Cardiac muscle cell (in vitro differentiated cells and primary cell): Measurements from ENCODE around the gene MAP1S. TPM values are rescaled to one million over a fixed set of nuclear protein-coding genes. Genes with fewer than 3 reads are reported as not detected.

Experiments
- DNase-seq, 2 donors: peaks; one replicate each; pipeline versions ENCODE4 v3.0.0 to v3.0.0-alpha.2; 2010 to 2017; ENCODE audit warnings: low read depth in 1 of 2, low spot score in 1 of 2
- H3K27ac ChIP-seq: fragments of 200-600 bp; sonication (generic); 2 replicates; pipeline ENCODE4 v1.5.1; 2016
- H3K27me3 ChIP-seq: fragments of 200-600 bp; sonication (generic); 2 replicates; pipeline ENCODE4 v1.6.0; 2016; ENCODE audit warnings: control low read depth
- H3K36me3 ChIP-seq: fragments of 200-600 bp; sonication (generic); 2 replicates; pipeline ENCODE4 v1.5.1; 2016; ENCODE audit warnings: control low read depth
- H3K4me1 ChIP-seq: fragments of 200-600 bp; sonication (generic); 2 replicates; pipeline ENCODE4 v1.8.1; 2017; ENCODE audit warnings: low read depth, mild to moderate bottlenecking, mixed run types
- H3K4me3 ChIP-seq: fragments of 200-600 bp; sonication (generic); 2 replicates; pipeline ENCODE4 v1.5.1; 2016; ENCODE audit warnings: mild to moderate bottlenecking
- H3K9me3 ChIP-seq: fragments of 200-600 bp; sonication (generic); 2 replicates; pipeline ENCODE4 v1.5.1; 2017; ENCODE audit warnings: low read depth, mild to moderate bottlenecking, control low read depth
- polyA plus RNA-seq: library from polyadenylated mRNA; unstranded; fragments of >200 nt; fragmentation: Nextera tagmentation; extraction: Ambion mirVana; gene quantifications from 2 replicates; pipeline ENCODE4 v1.2.1, GENCODE V29; 2016
- total RNA-seq: library from RNA; depleted of rRNA; stranded (reverse); fragments of >200 nt; gene quantifications from 2 replicates; pipeline ENCODE4 v1.2.3, GENCODE V29; 2016
- TF ChIP-seq, protein P1 (sequence below): IDR thresholded peaks from 2 replicates; pipeline ENCODE4 v1.5.1; 2012; ENCODE audit warnings: low read depth, mild to moderate bottlenecking, low read length

MAP1S gene
- total and polyA plus RNA-seq, 2 experiments from 2014 or later = 60.4 to 61.7 TPM

DNA sequence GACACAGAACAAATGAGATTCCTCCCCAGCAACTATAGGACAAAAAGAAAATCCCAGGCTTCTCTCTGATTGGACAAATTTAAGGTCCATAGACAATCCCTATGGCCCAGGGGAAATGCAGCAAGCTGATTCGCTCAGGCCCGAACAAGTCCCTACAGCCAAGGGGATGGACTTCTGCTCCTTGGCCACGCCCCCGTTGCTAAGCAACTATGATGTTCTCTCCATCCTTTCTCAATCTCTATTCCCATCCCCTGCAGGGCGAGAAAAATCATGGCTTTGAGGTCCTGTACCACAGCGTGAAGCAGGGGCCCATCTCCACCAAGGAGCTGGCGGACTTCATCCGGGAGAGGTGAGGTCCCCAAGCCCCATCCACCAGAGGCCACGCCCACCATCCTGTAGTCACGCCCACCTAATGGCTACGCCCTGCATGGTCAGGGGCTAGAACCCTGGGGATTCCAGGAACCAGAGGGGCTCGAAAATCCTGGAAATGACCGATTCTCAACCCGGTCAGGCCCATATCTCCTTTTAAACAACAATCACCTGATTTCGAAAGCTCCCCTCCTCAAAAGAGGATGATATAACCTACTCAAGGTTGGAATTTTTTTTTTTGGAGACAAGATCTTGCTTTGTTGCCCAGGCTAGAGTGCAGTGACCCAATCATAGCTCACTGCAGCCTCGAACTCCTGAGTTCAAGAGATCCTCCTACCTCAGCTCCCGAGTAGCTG lies 43.4 kb downstream of the MAP1S start:
- H3K9me3 ChIP-seq = no peaks in the 10 kb centered on the region
- H3K4me3 ChIP-seq = no peak overlapping the region
- peak; percentile 60 to 78 for DNase-seq
- no peaks in the 10 kb centered on the region for H3K27me3 ChIP-seq
- H3K27ac ChIP-seq = no peak overlapping the region
- TF ChIP-seq, protein P1, sequence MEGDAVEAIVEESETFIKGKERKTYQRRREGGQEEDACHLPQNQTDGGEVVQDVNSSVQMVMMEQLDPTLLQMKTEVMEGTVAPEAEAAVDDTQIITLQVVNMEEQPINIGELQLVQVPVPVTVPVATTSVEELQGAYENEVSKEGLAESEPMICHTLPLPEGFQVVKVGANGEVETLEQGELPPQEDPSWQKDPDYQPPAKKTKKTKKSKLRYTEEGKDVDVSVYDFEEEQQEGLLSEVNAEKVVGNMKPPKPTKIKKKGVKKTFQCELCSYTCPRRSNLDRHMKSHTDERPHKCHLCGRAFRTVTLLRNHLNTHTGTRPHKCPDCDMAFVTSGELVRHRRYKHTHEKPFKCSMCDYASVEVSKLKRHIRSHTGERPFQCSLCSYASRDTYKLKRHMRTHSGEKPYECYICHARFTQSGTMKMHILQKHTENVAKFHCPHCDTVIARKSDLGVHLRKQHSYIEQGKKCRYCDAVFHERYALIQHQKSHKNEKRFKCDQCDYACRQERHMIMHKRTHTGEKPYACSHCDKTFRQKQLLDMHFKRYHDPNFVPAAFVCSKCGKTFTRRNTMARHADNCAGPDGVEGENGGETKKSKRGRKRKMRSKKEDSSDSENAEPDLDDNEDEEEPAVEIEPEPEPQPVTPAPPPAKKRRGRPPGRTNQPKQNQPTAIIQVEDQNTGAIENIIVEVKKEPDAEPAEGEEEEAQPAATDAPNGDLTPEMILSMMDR = no peak
- no peaks in the 10 kb centered on the region for H3K4me1 ChIP-seq
- H3K36me3 ChIP-seq = no peaks in the 10 kb centered on the region

DNA sequence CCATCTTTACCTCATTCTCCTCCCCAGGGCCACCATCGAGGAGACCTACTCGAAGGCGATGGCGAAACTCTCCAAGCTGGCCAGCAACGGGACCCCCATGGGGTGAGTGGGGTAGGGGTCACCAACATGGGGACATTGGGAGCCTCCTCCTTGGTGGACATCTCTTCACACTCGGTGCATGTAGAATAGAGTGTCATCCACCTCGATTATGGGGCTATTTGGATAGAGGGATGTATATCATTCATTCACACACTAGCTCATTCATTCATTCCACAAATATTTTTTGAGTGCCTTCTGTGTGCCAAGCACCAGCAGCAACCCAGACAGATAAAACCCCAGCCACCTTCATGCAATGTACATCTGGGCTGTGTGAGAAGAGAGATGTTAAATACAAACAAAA lies 45.1 kb downstream of the MAP1S start:
- no peak for DNase-seq
- no peaks in the 10 kb centered on the region for H3K9me3 ChIP-seq
- H3K4me1 ChIP-seq = no peaks in the 10 kb centered on the region
- no peak overlapping the region for H3K4me3 ChIP-seq
- no peaks in the 10 kb centered on the region for H3K27me3 ChIP-seq
- H3K36me3 ChIP-seq = no peaks in the 10 kb centered on the region
- H3K27ac ChIP-seq = no peak overlapping the region
- TF ChIP-seq, protein P1 = no peak

DNA sequence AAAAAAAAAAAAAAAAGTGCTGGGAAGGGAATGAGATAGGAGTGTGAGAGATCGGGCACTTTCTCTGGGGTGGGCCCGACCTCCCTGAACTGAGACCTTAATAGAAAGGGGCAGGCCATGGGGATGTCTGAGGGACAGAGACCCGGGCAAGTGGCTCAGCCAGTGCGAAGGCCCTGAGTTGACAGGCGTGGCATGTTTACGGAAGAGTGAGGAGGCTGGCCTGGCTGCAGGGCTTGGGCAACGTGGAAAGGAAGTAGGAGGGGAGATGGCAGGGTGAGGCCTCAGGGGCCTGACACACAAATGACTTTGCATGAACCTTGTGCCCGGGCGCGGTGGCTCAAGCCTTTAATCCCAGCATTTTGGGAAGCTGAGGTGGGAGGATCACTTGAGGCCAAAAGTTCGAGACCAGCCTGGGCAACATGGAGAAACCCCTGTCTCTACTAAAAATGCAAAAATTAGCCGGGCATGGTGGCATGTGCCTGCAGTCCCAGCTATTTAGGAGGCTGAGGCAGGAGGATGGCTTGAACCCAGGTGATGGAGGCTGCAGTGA lies 45.9 kb downstream of the MAP1S start:
- H3K36me3 ChIP-seq = no peaks in the 10 kb centered on the region

DNA sequence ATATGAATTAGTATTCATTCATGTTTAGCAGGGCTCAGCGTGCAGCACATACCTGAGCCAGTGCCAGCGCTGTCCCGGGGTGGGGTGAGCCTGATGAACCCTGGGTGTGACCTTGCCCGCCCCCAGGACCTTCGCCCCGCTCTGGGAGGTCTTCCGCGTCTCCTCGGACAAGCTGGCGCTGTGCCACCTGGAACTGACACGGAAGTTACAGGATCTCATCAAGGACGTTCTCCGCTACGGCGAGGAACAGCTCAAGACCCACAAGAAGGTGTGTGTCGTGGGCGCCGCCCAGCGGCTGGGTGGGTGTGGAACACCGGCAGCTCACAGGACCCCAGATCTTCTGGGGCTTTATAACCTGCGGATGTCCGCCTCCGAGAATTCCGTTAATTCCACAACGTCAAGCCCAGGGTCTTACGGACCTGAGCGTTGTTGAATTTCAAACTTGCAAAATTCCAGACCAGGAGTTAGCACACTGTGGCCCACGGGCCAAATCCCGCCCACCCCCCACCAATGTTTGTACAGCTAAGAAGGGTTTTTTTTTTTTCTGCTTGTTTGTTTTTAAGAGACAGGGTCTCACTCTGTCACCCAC lies 47.4 kb downstream of the MAP1S start:
- Histone ChIP-seq H3K27ac (no peak overlapping the region), H3K9me3 (no peaks in the 10 kb centered on the region), H3K27me3 (no peaks in the 10 kb centered on the region), H3K36me3 (no peaks in the 10 kb centered on the region), H3K4me1 (no peaks in the 10 kb centered on the region), H3K4me3 (no peak overlapping the region)
- TF ChIP-seq, protein P1 = peak; percentile 98
- peak; percentile 88 to 92 for DNase-seq

More for the DNA sequence above, 45.9 kb downstream of the MAP1S start:
- Histone ChIP-seq H3K4me1 (no peaks in the 10 kb centered on the region), H3K9me3 (no peaks in the 10 kb centered on the region), H3K27me3 (no peaks in the 10 kb centered on the region), H3K4me3 (no peak overlapping the region), H3K27ac (no peak overlapping the region)
- TF ChIP-seq, protein P1 = no peak
- DNase-seq = no peak

DNA sequence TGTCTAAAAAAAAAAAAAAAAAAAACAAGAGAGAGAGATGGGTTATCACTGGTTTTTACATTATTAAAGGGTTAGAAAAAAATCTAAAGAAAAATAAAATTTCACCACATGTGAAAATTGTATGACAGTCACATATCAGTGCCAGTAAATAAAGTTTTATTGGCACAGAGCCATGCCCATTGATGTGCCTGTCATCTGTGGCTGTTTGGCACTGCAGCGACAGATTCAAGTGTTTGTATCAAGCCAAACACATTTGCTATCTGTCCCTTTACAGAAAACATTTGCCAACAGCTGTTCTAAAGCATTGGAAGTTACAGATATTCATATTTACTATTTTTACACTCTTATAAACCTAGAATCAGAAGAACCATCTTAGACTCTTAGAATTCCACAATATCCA lies 48.3 kb downstream of the MAP1S start:
- no peaks in the 10 kb centered on the region for H3K9me3 ChIP-seq
- TF ChIP-seq, protein P1 = no peak
- DNase-seq = no peak
- no peak overlapping the region for H3K4me3 ChIP-seq
- no peak overlapping the region for H3K27ac ChIP-seq
- no peaks in the 10 kb centered on the region for H3K36me3 ChIP-seq
- H3K4me1 ChIP-seq = no peaks in the 10 kb centered on the region
- no peaks in the 10 kb centered on the region for H3K27me3 ChIP-seq
